Measurements from ENCODE around the gene SERINC3. TPM values are rescaled to one million over a fixed set of nuclear protein-coding genes. Genes with fewer than 3 reads are reported as not detected.
A peak's percentile ranks its signal among the peaks of the same experiment; 100 is the strongest.
"Not testable (repeated sequence)": the region's sequence is repeated elsewhere in the genome, so short reads cannot be mapped to it uniquely, and the experiment has no call there.

Gene SERINC3
- total RNA-seq, 2 experiments from 2014 or later, result 90.8 to 93.3 TPM

DNA sequence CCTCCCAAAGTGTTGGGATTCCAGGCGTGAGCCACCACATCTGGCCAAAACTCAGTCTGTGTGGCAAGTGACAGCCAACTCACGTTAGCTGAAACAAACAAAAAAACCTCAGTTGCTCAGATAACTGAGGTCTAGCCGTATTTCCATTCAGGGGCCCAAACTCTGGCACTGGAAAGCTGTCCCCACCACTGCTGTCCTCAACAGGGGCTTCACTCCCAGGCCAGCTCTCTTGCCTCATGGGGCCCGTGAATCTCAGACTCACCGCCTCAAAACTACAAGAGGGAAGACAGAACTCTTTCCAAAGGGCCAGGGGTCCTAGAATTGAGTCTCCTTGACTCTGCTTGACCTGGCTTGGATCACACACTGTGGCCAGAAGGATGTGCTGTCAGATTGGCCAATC lies 38.8 kb downstream of the SERINC3 start:
- ChIA-PET CTCF (no interaction called here), POLR2A (no interaction called here)
- Mint-ChIP-seq H3K36me3 (ENCODE audit: low read depth) (peaks cover 36% of the 10 kb centered on the region), H3K9me3 (no peaks in the 10 kb centered on the region), H3K4me1 (peaks cover 2% of the 10 kb centered on the region), H3K27me3 (no peaks in the 10 kb centered on the region), H3K27ac (no peak overlapping the region), H3K4me3 (no peak overlapping the region)
- no peak for DNase-seq

DNA sequence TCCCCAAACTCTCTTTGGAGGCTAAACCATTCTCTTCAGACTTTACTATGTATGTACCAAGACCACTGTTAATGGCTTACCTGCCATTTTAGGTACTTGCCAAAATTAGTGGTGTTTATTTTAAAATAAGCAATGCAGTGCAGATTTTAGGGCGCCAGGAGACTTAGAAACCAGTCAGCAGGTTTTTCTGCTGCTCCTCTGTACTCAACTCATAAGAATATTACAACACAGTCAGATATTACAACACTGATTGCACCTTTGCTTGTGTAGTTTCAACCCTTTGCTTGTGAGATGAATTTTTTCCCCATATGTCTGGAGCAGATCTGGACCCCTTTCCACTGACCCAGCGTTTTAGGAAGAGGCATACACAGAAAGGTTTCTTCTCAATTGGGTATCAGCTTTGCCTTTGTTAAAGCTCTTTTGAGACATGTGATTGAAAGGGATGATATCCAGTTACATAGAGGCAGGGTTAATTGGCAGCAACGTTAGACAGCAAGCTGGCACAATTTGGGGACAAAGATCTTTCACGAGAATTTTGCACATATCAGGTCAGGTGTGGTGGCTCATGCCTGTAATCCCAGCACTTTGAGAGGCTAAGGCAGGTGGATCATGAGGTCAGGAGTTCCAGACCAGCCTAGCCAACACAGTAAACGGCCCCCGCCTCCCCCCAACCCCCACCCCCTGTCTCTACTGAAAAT lies 40.0 kb downstream of the SERINC3 start:
- Mint-ChIP-seq H3K36me3 (ENCODE audit: low read depth) (peaks cover 36% of the 10 kb centered on the region), H3K27ac (no peak overlapping the region), H3K4me1 (peaks cover 7% of the 10 kb centered on the region), H3K4me3 (no peak overlapping the region), H3K27me3 (no peaks in the 10 kb centered on the region), H3K9me3 (no peaks in the 10 kb centered on the region)
- CTCF ChIA-PET, result no interaction called here
- POLR2A ChIA-PET, result no interaction called here
- no peak for DNase-seq

DNA sequence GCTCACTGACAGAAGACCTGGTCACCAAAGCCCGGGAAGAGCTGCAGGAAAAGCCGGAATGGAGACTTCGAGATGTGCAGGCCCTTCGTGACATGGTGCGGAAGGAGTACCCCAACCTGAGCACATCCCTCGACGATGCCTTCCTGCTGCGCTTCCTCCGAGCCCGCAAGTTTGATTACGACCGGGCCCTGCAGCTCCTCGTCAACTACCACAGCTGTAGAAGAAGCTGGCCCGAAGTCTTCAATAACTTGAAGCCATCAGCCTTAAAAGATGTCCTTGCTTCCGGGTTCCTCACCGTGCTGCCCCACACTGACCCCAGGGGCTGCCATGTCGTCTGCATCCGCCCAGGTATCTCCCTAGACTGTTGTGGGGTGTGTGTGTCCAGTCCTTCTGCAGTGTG lies 41.8 kb downstream of the SERINC3 start:
- H3K27ac Mint-ChIP-seq, result no peak overlapping the region
- peaks cover 31% of the 10 kb centered on the region for H3K36me3 Mint-ChIP-seq (ENCODE audit: low read depth)
- no peak overlapping the region for H3K4me3 Mint-ChIP-seq
- H3K9me3 Mint-ChIP-seq, result no peaks in the 10 kb centered on the region
- H3K27me3 Mint-ChIP-seq, result no peaks in the 10 kb centered on the region
- no peak for DNase-seq
- peaks cover 22% of the 10 kb centered on the region for H3K4me1 Mint-ChIP-seq
- ChIA-PET CTCF (no interaction called here), POLR2A (no interaction called here)

DNA sequence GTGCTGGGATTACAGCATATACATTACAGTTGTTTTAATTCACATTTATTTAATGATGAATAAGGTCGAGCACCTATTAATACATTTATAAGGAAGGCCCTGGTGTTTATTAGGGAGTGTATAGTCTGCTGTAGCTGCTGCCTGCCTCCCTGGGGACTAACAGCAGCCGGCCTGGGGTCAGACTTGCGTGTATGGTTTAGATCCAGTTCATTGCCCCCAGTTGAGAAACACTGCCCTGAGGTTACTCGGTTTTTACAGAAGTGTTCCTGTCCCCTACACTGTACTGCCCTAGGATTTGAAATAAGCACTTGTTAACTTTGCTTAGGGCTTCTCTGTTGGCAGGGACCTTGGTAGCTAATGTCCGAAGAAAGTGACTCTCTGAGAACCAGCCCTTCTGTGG lies 42.2 kb downstream of the SERINC3 start:
- Mint-ChIP-seq H3K9me3 (no peaks in the 10 kb centered on the region), H3K27ac (no peak overlapping the region), H3K36me3 (ENCODE audit: low read depth) (peaks cover 31% of the 10 kb centered on the region), H3K4me3 (no peak overlapping the region), H3K4me1 (peaks cover 25% of the 10 kb centered on the region), H3K27me3 (no peaks in the 10 kb centered on the region)
- DNase-seq, result no peak
- ChIA-PET CTCF (no interaction called here), POLR2A (no interaction called here)

DNA sequence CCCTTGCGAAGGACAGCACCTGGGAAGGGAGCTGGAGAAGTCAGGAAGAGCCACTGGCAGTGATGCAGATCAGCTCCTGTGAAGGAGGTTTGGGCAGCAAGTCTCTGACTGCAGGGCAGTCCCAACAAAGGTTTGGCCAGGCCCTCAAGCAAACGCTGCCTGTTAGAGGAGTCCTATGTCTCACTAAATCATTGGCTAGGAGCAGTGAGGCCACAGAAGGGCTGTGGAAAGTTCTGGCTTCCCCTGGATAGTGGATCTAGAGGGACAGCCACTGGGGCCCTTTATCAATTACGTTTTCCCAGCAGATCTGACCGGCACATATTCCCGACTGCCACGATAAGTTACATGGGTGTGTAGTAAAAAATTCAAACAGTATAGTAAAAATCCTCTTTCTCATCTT lies 43.7 kb downstream of the SERINC3 start:
- Mint-ChIP-seq H3K27me3 (no peaks in the 10 kb centered on the region), H3K27ac (no peak overlapping the region), H3K4me3 (no peak overlapping the region), H3K9me3 (no peaks in the 10 kb centered on the region), H3K4me1 (peaks cover 25% of the 10 kb centered on the region), H3K36me3 (ENCODE audit: low read depth) (peaks cover 20% of the 10 kb centered on the region)
- DNase-seq, result no peak
- ChIA-PET CTCF (no interaction called here), POLR2A (interaction anchor here (3.6 kb wide), 1 partner anchor 43 kb away, joined by 29 read pairs; the partner anchor contains the start of gene SERINC3)

DNA sequence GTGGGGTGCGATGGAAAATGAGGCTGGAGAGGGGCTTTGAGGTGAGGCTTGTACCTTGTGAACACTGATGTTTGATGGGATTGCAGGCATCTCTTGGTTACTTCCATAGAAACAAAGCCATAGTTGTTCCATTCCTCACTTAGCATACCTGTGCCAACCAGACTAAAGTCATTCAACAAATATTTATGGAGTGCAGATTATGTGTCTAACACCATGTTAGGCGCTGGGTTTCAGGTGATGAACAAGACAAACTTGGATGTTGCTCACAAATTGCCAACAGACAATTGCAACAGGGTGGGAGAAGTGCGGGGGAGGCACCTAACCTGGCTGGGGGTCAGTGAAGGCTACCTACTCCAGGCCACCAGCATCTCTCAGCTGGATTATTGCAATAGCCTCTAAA lies 44.7 kb downstream of the SERINC3 start:
- H3K27ac Mint-ChIP-seq, result no peak overlapping the region
- H3K4me3 Mint-ChIP-seq, result peak overlapping the region; percentile 93
- no peaks in the 10 kb centered on the region for H3K27me3 Mint-ChIP-seq
- H3K4me1 Mint-ChIP-seq, result peaks cover 25% of the 10 kb centered on the region
- ChIA-PET CTCF (interaction anchor here (1.4 to 2.3 kb wide), 2 partner anchors 134 to 206 kb away, joined by 4 to 10 read pairs; no protein-coding TSS in a partner anchor), POLR2A (interaction anchor here (1.0 to 3.6 kb wide), 5 partner anchors 8 to 127 kb away, joined by 3 to 29 read pairs (median 4); partner anchors contain the start of gene SERINC3)
- DNase-seq, result no peak
- H3K9me3 Mint-ChIP-seq, result no peaks in the 10 kb centered on the region
- H3K36me3 Mint-ChIP-seq (ENCODE audit: low read depth), result peaks cover 20% of the 10 kb centered on the region

DNA sequence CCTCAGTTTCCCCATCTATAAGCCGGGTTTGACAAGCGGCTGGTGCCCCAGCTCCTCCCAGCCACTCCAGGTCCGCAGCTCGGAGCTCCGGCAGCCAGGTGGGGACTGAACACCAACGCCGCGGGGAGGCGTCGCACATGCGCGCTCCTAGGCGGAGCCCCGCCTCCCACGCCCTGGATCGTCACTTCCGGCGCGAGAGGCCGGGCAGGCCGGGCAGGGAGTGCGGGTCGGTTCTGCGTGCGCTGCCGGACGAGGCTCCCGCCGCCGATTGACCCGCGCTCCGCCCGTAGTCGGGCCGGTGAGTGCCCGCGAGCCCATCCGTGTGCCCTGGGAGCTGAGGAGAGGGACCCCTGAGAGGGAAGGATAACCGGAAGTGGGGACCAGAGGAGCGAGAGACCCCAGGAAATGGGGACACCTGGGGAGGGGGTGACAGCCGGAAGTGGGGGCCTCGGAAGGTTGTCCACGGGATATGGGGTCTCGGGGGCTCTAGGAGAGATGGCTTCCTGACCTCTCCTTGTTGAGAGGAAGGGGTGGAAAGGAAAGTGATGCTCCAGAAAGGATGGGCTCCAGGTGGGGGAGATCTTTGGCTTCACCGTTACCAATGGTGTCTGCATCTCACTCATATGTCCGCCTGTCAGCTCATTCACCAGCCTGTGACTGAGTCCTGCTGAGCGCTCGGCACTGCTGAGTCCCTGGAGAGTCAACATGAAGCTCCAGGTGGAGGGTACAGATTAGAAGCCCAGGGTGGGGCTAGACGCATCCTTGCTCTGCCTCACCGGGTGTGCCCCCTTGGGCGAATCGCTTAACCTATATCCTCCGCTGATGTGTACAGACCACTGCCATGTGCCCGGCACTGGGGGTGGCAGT lies 45.9 kb downstream of the SERINC3 start, which contains the start of gene TTPAL:
Gene TTPAL, plus strand, starts transcription at position 181 of the 867 bp plus-strand sequence. CDS start 4,126 bp downstream, outside the sequence.
- CTCF ChIA-PET, result interaction anchor here (0.7 to 2.3 kb wide), 11 partner anchors 14 to 816 kb away, joined by 3 to 10 read pairs (median 4); partner anchors contain the start of gene SERINC3
- Mint-ChIP-seq H3K27ac (peak within 1 kb of the TSS; percentile 91), H3K36me3 (ENCODE audit: low read depth) (peaks cover 8% of the 10 kb centered on the region), H3K4me1 (peaks cover 25% of the 10 kb centered on the region), H3K4me3 (peak within 1 kb of the TSS; percentile 93), H3K27me3 (no peaks in the 10 kb centered on the region), H3K9me3 (no peaks in the 10 kb centered on the region)
- DNase-seq, result peak; percentile 91
- POLR2A ChIA-PET, result interaction anchor here (0.5 to 3.6 kb wide), 20 partner anchors 9 to 266 kb away, joined by 3 to 29 read pairs (median 4); partner anchors contain the start of genes FITM2, OSER1 and SERINC3

DNA sequence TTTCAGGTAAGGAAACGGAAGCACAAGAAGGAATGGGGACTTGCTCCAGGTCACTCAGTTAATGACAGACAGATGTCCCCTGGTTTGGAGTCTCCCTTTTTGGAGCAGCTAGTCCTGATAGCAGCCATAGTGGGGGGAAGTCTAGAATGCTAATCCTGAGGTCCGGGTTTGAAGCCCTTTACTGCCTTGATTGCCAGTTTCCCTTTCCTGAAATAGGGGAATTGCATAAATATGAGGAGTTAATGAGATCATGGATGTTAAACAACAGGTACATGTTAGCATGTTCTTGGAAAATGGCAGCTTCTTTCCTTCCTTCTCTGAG lies 46.5 kb downstream of the SERINC3 start:
- Mint-ChIP-seq H3K4me3 (peak overlapping the region; percentile 93), H3K27ac (peak overlapping the region; percentile 91), H3K27me3 (no peaks in the 10 kb centered on the region), H3K36me3 (ENCODE audit: low read depth) (peaks cover 2% of the 10 kb centered on the region), H3K4me1 (peaks cover 25% of the 10 kb centered on the region), H3K9me3 (no peaks in the 10 kb centered on the region)
- ChIA-PET CTCF (interaction anchor here (0.7 to 2.3 kb wide), 10 partner anchors 15 to 817 kb away, joined by 3 to 10 read pairs (median 4); partner anchors contain the start of gene SERINC3), POLR2A (interaction anchor here (0.6 to 3.6 kb wide), 12 partner anchors 10 to 265 kb away, joined by 3 to 29 read pairs (median 4); partner anchors contain the start of genes OSER1 and SERINC3)
- DNase-seq, result no peak

DNA sequence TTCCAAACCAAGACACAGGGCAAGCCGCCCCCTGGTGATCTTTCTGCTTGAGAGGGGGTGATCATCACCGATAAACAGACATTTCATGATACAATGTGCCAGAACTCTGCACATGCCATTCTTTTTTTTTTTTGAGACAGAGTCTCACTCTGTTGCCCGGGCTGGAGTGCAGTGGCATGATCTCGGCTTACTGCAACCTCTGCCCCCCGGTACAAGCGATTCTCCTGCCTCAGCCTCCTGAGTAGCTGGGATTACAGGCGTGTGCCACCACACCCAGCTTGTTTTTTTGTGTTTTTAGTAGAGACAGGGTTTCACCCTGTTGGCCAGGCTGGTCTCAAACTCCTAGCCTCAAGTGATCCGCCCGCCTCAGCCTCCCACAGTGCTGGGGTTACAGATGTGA lies 49.6 kb downstream of the SERINC3 start:
- H3K36me3 Mint-ChIP-seq (ENCODE audit: low read depth); H3K27me3 Mint-ChIP-seq; H3K4me3 Mint-ChIP-seq; H3K9me3 Mint-ChIP-seq; DNase-seq; H3K27ac Mint-ChIP-seq: not testable (repeated sequence)
- CTCF ChIA-PET, result interaction anchor here (1.2 kb wide), 1 partner anchor 255 kb away, joined by 3 read pairs; no protein-coding TSS in a partner anchor
- POLR2A ChIA-PET, result interaction anchor here (1.4 kb wide), 1 partner anchor 49 kb away, joined by 3 read pairs; no protein-coding TSS in a partner anchor
- H3K4me1 Mint-ChIP-seq, result peaks cover 25% of the 10 kb centered on the region

DNA sequence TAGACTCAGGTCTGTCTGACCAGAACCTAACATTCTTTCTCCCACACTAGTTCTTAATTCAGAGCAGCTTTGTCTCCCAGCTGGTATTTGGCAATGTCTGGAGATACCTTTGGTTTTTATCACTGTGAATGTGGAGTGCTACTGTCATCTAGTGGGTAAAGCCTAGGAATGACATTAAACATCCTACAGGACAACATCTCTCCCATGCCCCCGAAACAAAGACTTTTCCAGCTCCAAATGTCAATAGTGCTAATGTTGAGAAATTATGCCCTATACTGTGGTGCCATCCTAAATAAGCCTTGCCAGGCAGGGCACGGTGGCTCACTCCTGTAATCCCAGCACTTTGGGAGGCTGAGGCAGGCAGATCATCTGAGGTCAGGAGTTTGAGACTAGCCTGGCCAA lies 50.4 kb downstream of the SERINC3 start:
- Mint-ChIP-seq H3K4me3 (no peak overlapping the region), H3K27me3 (peaks cover 2% of the 10 kb centered on the region)
- POLR2A ChIA-PET, result no interaction called here

DNA sequence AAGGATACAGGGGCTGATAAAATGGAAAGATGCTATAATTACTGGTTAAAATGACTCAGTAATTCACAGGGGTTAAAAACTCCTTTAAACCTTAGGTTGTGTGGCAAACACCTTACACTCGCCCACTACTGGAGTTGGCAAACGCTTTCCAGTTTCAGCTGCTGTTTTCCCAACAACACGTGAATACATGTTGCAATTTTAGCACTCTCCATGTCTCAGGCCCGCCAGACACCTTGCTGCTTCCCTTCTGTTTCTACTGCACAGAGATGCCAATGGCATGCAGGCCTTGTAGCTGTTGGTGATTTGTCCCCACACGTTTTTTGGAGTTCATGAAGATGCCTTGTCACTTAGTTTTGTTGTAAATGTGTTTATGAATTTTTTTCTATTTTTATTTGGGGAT lies 51.5 kb downstream of the SERINC3 start:
- POLR2A ChIA-PET, result no interaction called here
- Mint-ChIP-seq H3K27me3 (peaks cover 2% of the 10 kb centered on the region), H3K4me1 (peaks cover 6% of the 10 kb centered on the region), H3K9me3 (no peaks in the 10 kb centered on the region), H3K36me3 (ENCODE audit: low read depth) (no peaks in the 10 kb centered on the region), H3K4me3 (no peak overlapping the region), H3K27ac (no peak overlapping the region)
- CTCF ChIA-PET, result interaction anchor here (0.8 to 1.3 kb wide), 2 partner anchors 140 to 214 kb away, joined by 3 read pairs; no protein-coding TSS in a partner anchor
- DNase-seq, result no peak

More for the DNA sequence above, 50.4 kb downstream of the SERINC3 start:
- Mint-ChIP-seq H3K36me3 (ENCODE audit: low read depth) (no peaks in the 10 kb centered on the region), H3K9me3 (no peaks in the 10 kb centered on the region), H3K4me1 (peaks cover 17% of the 10 kb centered on the region), H3K27ac (no peak overlapping the region)
- no peak for DNase-seq
- CTCF ChIA-PET, result interaction anchor here (0.6 kb wide), 1 partner anchor 85 kb away, joined by 3 read pairs; no protein-coding TSS in a partner anchor

DNA sequence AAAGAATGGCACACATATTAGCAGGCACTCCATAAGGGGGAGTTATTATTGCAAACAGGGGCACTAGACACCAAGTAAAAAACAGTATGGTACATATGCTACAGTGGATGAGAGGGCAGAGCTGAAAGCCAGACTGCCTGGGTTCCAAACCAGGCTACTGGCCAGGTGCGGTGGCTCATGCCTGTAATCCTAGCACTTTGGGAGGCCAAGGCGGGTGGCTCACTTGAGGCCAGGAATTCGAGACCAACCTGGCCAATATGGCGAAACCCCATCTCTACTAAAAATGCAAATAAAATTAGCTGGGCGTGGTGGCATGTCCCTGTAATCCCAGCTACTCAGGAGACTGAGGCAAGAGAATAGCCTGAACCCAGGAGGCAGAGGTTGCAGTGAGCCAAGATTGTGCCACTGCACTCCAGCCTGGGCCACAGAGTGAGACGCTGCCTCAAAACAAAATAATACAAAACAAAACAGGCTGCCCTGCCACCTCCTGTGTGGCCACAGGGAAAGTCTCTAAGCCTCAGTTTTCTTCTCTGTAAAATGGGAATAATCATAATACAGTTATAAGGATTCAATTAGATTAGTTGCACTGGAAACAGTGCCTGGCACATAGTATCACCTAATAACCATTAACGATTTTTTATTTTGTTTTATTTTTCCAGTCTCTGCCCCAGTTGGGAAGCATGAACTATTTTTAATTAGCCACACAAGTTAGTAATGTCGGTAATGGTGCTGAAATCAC lies 53.7 kb downstream of the SERINC3 start:
- POLR2A ChIA-PET, result no interaction called here
- CTCF ChIA-PET, result no interaction called here
- no peaks in the 10 kb centered on the region for H3K9me3 Mint-ChIP-seq
- no peaks in the 10 kb centered on the region for H3K4me1 Mint-ChIP-seq
- DNase-seq, result no peak
- H3K27ac Mint-ChIP-seq, result no peak overlapping the region
- H3K36me3 Mint-ChIP-seq (ENCODE audit: low read depth), result no peaks in the 10 kb centered on the region
- H3K4me3 Mint-ChIP-seq, result no peak overlapping the region
- peaks cover 6% of the 10 kb centered on the region for H3K27me3 Mint-ChIP-seq
